ENCODE measurements around the gene PHOX2A. TPM values are rescaled to one million over a fixed set of nuclear protein-coding genes. Genes with fewer than 3 reads are reported as not detected.
"Not testable (repeated sequence)": the region's sequence is repeated elsewhere in the genome, so short reads cannot be mapped to it uniquely, and the experiment has no call there.

PHOX2A gene
- total RNA-seq, 3 donors from 2014 or later (not counting 1 experiment from before 2014, with no cell fraction given), result not detected

- no peak for DNase-seq
- Histone ChIP-seq H3K4me1 (ENCODE audit: control insufficient read depth, insufficient read depth, low read length) (no peaks in the 10 kb centered on the region), H3K27me3 (ENCODE audit: control insufficient read depth, insufficient read depth, low read length) (no peaks in the 10 kb centered on the region), H3K36me3 (ENCODE audit: control insufficient read depth, insufficient read depth, low read length) (no peaks in the 10 kb centered on the region), H3K4me3 (ENCODE audit: low read length) (no peak overlapping the region), H3K9me3 (ENCODE audit: control insufficient read depth, insufficient read depth, low read length) (peaks cover 5% of the 10 kb centered on the region), H3K27ac (ENCODE audit: low read length) (no peak overlapping the region)
- TF ChIP-seq, protein P1, sequence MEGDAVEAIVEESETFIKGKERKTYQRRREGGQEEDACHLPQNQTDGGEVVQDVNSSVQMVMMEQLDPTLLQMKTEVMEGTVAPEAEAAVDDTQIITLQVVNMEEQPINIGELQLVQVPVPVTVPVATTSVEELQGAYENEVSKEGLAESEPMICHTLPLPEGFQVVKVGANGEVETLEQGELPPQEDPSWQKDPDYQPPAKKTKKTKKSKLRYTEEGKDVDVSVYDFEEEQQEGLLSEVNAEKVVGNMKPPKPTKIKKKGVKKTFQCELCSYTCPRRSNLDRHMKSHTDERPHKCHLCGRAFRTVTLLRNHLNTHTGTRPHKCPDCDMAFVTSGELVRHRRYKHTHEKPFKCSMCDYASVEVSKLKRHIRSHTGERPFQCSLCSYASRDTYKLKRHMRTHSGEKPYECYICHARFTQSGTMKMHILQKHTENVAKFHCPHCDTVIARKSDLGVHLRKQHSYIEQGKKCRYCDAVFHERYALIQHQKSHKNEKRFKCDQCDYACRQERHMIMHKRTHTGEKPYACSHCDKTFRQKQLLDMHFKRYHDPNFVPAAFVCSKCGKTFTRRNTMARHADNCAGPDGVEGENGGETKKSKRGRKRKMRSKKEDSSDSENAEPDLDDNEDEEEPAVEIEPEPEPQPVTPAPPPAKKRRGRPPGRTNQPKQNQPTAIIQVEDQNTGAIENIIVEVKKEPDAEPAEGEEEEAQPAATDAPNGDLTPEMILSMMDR (IDR thresholded peaks at IDR 0.05), result no peak
- Mint-ChIP-seq H3K27ac (no peak overlapping the region), H3K27me3 (ENCODE audit: low read depth in 2 of 2) (peaks cover 6 to 8% of the 10 kb centered on the region in 2 donors), H3K36me3 (peaks cover 10% of the 10 kb centered on the region), H3K4me3 (no peak overlapping the region), H3K4me1 (no peaks in the 10 kb centered on the region), H3K9me3 (peaks cover 5 to 8% of the 10 kb centered on the region in 2 donors)
- ATAC-seq, result no peak
- intact Hi-C loops (cut with micrococcal nuclease), result no loop called here
Measured at GRCh38 chr11:72204886-72205285, 39.1 kb downstream of the PHOX2A start.

- Histone ChIP-seq H3K9me3 (ENCODE audit: control insufficient read depth, insufficient read depth, low read length) (no peaks in the 10 kb centered on the region), H3K36me3 (ENCODE audit: control insufficient read depth, insufficient read depth, low read length) (no peaks in the 10 kb centered on the region), H3K27ac (ENCODE audit: low read length) (no peak overlapping the region), H3K27me3 (ENCODE audit: control insufficient read depth, insufficient read depth, low read length) (no peaks in the 10 kb centered on the region), H3K4me1 (ENCODE audit: control insufficient read depth, insufficient read depth, low read length) (no peaks in the 10 kb centered on the region), H3K4me3 (ENCODE audit: low read length) (no peak overlapping the region)
- intact Hi-C loops (cut with micrococcal nuclease), result no loop called here
- Mint-ChIP-seq H3K4me1 (no peaks in the 10 kb centered on the region), H3K27ac (no peak overlapping the region), H3K4me3 (no peak overlapping the region), H3K27me3 (ENCODE audit: low read depth in 2 of 2) (peaks cover 0 to 2% of the 10 kb centered on the region in 2 donors), H3K9me3 (no peaks in the 10 kb centered on the region), H3K36me3 (no peaks in the 10 kb centered on the region)
- ATAC-seq, result no peak
- TF ChIP-seq, protein P1 (IDR thresholded peaks at IDR 0.05), result no peak
- DNase-seq, result no peak
- 67% methylated on average over 2 of the region's 2 CpGs for WGBS (ENCODE audit: insufficient coverage)
Measured at GRCh38 chr11:72203163-72203562, 40.8 kb downstream of the PHOX2A start.

GRCh38 chr11:72202571-72202970, 41.4 kb downstream of the PHOX2A start:
- Histone ChIP-seq H3K36me3 (ENCODE audit: control insufficient read depth, insufficient read depth, low read length) (no peaks in the 10 kb centered on the region), H3K9me3 (ENCODE audit: control insufficient read depth, insufficient read depth, low read length) (no peaks in the 10 kb centered on the region), H3K27ac (ENCODE audit: low read length) (no peak overlapping the region), H3K27me3 (ENCODE audit: control insufficient read depth, insufficient read depth, low read length) (no peaks in the 10 kb centered on the region), H3K4me3 (ENCODE audit: low read length) (no peak overlapping the region), H3K4me1 (ENCODE audit: control insufficient read depth, insufficient read depth, low read length) (no peaks in the 10 kb centered on the region)
- intact Hi-C loops (cut with micrococcal nuclease), result no loop called here
- Mint-ChIP-seq H3K36me3 (no peaks in the 10 kb centered on the region), H3K27ac (no peak overlapping the region), H3K9me3 (no peaks in the 10 kb centered on the region), H3K27me3 (ENCODE audit: low read depth in 2 of 2) (peaks cover 0 to 2% of the 10 kb centered on the region in 2 donors), H3K4me3 (no peak overlapping the region), H3K4me1 (no peaks in the 10 kb centered on the region)
- DNase-seq (no peak), ATAC-seq (no peak)
- 97% methylated on average over 6 of the region's 6 CpGs for WGBS (ENCODE audit: insufficient coverage)
- TF ChIP-seq, protein P1 (IDR thresholded peaks at IDR 0.05), result no peak

- H3K4me3 Mint-ChIP-seq; H3K27ac Mint-ChIP-seq; H3K27me3 Mint-ChIP-seq (ENCODE audit: low read depth in 2 of 2); H3K9me3 ChIP-seq (ENCODE audit: control insufficient read depth, insufficient read depth, low read length); H3K27me3 ChIP-seq (ENCODE audit: control insufficient read depth, insufficient read depth, low read length); H3K36me3 Mint-ChIP-seq; H3K36me3 ChIP-seq (ENCODE audit: control insufficient read depth, insufficient read depth, low read length); ATAC-seq; H3K27ac ChIP-seq (ENCODE audit: low read length); H3K4me1 ChIP-seq (ENCODE audit: control insufficient read depth, insufficient read depth, low read length); DNase-seq; H3K9me3 Mint-ChIP-seq; H3K4me1 Mint-ChIP-seq; intact Hi-C loops (cut with micrococcal nuclease); H3K4me3 ChIP-seq (ENCODE audit: low read length): not testable (repeated sequence)
- WGBS (ENCODE audit: insufficient coverage), result 93% methylated on average over 33 of the region's 43 CpGs
Measured at GRCh38 chr11:72201445-72201844, 42.5 kb downstream of the PHOX2A start.

Data from natural killer cell (primary cell).